HepG2 (cell line): ENCODE data around the gene HSP90AB1. TPM values are rescaled to one million over a fixed set of nuclear protein-coding genes. Genes with fewer than 3 reads are reported as not detected.

ENCODE experiments used
- AKAP8 ChIP-seq: sonication (generic); formaldehyde crosslinking; IDR thresholded peaks from 2 replicates; pipeline ENCODE4 v1.5.1; 2020; ENCODE audit warnings: mild to moderate bottlenecking, missing genetic modification reagents
- HDAC1 ChIP-seq: sonication (generic); formaldehyde crosslinking; IDR thresholded peaks from 2 replicates; pipeline ENCODE4 v1.5.1; 2020; ENCODE audit warnings: mild to moderate bottlenecking, missing genetic modification reagents
- JUNB ChIP-seq: sonication (generic); formaldehyde crosslinking; IDR thresholded peaks from 2 replicates; pipeline ENCODE4 v1.8.0; 2022; ENCODE audit warnings: missing genetic modification reagents, mild to moderate bottlenecking, borderline replicate concordance
- MEIS1 ChIP-seq: sonication (generic); formaldehyde crosslinking; IDR thresholded peaks from 2 replicates; pipeline ENCODE4 v1.9.0; 2021; ENCODE audit warnings: mild to moderate bottlenecking, missing genetic modification reagents, moderate library complexity, borderline replicate concordance
- NBN ChIP-seq: fragments of 450-650 bp; conservative IDR thresholded peaks from 2 replicates; pipeline ENCODE4 v1.6.1; 2017
- RBFOX2 ChIP-seq: fragments of 200-400 bp; formaldehyde crosslinking; IDR thresholded peaks from 2 replicates; pipeline ENCODE4 v1.6.1; 2017; ENCODE audit warnings: low read depth, mild to moderate bottlenecking, low read length
- RELA ChIP-seq: sonication (generic); formaldehyde crosslinking; IDR thresholded peaks from 2 replicates; pipeline ENCODE4 v1.4.0; 2020; ENCODE audit warnings: missing genetic modification reagents
- SMAD1 ChIP-seq: sonication (generic); formaldehyde crosslinking; IDR thresholded peaks from 2 replicates; pipeline ENCODE4 v1.4.0; 2020; ENCODE audit warnings: missing genetic modification reagents, low read depth, mild to moderate bottlenecking, borderline replicate concordance
- TEAD3 ChIP-seq: optimal IDR thresholded peaks from 2 replicates; pipeline ENCODE3; 2016; ENCODE audit warnings: borderline replicate concordance
- ZNF383 ChIP-seq: sonication (generic); formaldehyde crosslinking; IDR thresholded peaks from 2 replicates; pipeline ENCODE4 v1.4.0; 2020; ENCODE audit warnings: missing genetic modification reagents, mild to moderate bottlenecking, borderline replicate concordance
- ZNF446 ChIP-seq: sonication (generic); formaldehyde crosslinking; IDR thresholded peaks from 2 replicates; pipeline ENCODE4 v1.5.0; 2020; ENCODE audit warnings: mild to moderate bottlenecking, missing genetic modification reagents
- ZNF510 ChIP-seq: sonication (generic); formaldehyde crosslinking; IDR thresholded peaks from 2 replicates; pipeline ENCODE4 v1.4.0; 2020; ENCODE audit warnings: low read depth, mild to moderate bottlenecking, missing genetic modification reagents
- ZUFSP ChIP-seq: sonication (generic); formaldehyde crosslinking; IDR thresholded peaks from 2 replicates; pipeline ENCODE4 v1.9.0; 2021; ENCODE audit warnings: missing genetic modification reagents, mild to moderate bottlenecking, borderline replicate concordance
- polyA plus RNA-seq, 8 experiments: library from polyadenylated mRNA; depleted of rRNA in 3 of 8; stranded (reverse) in 7 of 8; unstranded in 1 of 8; fragments of >200 nt; fragmentation: Illumina TruSeq in 4 of 8; extraction: Trizol in 4 of 8; gene quantifications; 2 replicates each; pipeline versions ENCODE4 v1.2.1 to v1.2.3, GENCODE V29; 2011 to 2016; ENCODE audit warnings: low read depth in 4 of 8, missing spikeins in 1 of 8, mixed read lengths in 1 of 8; ENCODE audit not compliant: insufficient read depth in 1 of 8
- total RNA-seq, 5 experiments: library from RNA; depleted of rRNA; stranded (reverse); fragments of >200 nt; fragmentation: Illumina TruSeq; extraction: Trizol; gene quantifications; 2 replicates each; pipeline ENCODE4 v1.2.3, GENCODE V29; 2016; ENCODE audit warnings: low read depth in 1 of 5
- TF ChIP-seq, protein P1 (sequence below): IDR thresholded peaks from 2 replicates; pipeline ENCODE4 v1.6.1; 2016; ENCODE audit warnings: control low read depth
- TF ChIP-seq, protein P2 (sequence below): sonication (generic); formaldehyde crosslinking; IDR thresholded peaks from 2 replicates; pipeline ENCODE4 v1.4.0; 2020; ENCODE audit warnings: missing genetic modification reagents
- TF ChIP-seq, protein P3 (sequence below): sonication (generic); formaldehyde crosslinking; IDR thresholded peaks from 2 replicates; pipeline ENCODE4 v1.5.0; 2020; ENCODE audit warnings: mild to moderate bottlenecking, low read depth, missing genetic modification reagents, borderline replicate concordance
- TF ChIP-seq, protein P4 (sequence below): IDR thresholded peaks from 2 replicates; pipeline ENCODE4 v1.6.1; 2016; ENCODE audit warnings: low read depth, borderline replicate concordance
- TF ChIP-seq, protein P5 (sequence below): IDR thresholded peaks from 2 replicates; pipeline ENCODE4 v1.6.1; 2016; ENCODE audit warnings: mild to moderate bottlenecking

The HSP90AB1 gene
- total and polyA plus RNA-seq, 2 of the 13 experiments (the other 11 are each of a cell fraction or from before 2014, with no cell fraction given), result 1,325 to 1,472 TPM

- TF ChIP-seq, protein P1, sequence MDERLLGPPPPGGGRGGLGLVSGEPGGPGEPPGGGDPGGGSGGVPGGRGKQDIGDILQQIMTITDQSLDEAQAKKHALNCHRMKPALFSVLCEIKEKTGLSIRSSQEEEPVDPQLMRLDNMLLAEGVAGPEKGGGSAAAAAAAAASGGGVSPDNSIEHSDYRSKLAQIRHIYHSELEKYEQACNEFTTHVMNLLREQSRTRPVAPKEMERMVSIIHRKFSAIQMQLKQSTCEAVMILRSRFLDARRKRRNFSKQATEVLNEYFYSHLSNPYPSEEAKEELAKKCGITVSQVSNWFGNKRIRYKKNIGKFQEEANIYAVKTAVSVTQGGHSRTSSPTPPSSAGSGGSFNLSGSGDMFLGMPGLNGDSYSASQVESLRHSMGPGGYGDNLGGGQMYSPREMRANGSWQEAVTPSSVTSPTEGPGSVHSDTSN (CRISPR knock-in tag), result no peak
- TF ChIP-seq, protein P2, sequence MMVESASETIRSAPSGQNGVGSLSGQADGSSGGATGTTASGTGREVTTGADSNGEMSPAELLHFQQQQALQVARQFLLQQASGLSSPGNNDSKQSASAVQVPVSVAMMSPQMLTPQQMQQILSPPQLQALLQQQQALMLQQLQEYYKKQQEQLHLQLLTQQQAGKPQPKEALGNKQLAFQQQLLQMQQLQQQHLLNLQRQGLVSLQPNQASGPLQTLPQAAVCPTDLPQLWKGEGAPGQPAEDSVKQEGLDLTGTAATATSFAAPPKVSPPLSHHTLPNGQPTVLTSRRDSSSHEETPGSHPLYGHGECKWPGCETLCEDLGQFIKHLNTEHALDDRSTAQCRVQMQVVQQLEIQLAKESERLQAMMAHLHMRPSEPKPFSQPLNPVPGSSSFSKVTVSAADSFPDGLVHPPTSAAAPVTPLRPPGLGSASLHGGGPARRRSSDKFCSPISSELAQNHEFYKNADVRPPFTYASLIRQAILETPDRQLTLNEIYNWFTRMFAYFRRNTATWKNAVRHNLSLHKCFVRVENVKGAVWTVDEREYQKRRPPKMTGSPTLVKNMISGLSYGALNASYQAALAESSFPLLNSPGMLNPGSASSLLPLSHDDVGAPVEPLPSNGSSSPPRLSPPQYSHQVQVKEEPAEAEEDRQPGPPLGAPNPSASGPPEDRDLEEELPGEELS, result 0 out of 2 replicates have a peak, but pooled peaks have one; percentile 12
- TF ChIP-seq NBN (no peak), ZUFSP (CRISPR knock-in tag) (no peak), RBFOX2 (no peak), JUNB (CRISPR knock-in tag) (no peak), RELA (CRISPR knock-in tag) (no peak), ZNF446 (CRISPR knock-in tag) (no peak), AKAP8 (CRISPR knock-in tag) (no peak), HDAC1 (CRISPR knock-in tag) (peak; percentile 82), MEIS1 (CRISPR knock-in tag) (peak; percentile 41; the same call in 1 of the 2 replicates), ZNF510 (CRISPR knock-in tag) (peak; percentile 68; the same call in 1 of the 2 replicates), TEAD3 (CRISPR knock-in tag) (peak; percentile 64), ZNF383 (no peak), SMAD1 (CRISPR knock-in tag) (0 out of 2 replicates have a peak, but pooled peaks have one; percentile 16)
- TF ChIP-seq, protein P3, sequence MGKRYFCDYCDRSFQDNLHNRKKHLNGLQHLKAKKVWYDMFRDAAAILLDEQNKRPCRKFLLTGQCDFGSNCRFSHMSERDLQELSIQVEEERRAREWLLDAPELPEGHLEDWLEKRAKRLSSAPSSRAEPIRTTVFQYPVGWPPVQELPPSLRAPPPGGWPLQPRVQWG (CRISPR knock-in tag), result no peak
- TF ChIP-seq, protein P4, sequence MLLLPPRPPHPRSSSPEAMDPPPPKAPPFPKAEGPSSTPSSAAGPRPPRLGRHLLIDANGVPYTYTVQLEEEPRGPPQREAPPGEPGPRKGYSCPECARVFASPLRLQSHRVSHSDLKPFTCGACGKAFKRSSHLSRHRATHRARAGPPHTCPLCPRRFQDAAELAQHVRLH, result no peak
- TF ChIP-seq, protein P5, sequence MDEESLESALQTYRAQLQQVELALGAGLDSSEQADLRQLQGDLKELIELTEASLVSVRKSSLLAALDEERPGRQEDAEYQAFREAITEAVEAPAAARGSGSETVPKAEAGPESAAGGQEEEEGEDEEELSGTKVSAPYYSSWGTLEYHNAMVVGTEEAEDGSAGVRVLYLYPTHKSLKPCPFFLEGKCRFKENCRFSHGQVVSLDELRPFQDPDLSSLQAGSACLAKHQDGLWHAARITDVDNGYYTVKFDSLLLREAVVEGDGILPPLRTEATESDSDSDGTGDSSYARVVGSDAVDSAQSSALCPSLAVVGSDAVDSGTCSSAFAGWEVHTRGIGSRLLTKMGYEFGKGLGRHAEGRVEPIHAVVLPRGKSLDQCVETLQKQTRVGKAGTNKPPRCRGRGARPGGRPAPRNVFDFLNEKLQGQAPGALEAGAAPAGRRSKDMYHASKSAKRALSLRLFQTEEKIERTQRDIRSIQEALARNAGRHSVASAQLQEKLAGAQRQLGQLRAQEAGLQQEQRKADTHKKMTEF (CRISPR knock-in tag), result no peak
These were observed 9.7 kb upstream of the HSP90AB1 start (continued) for GRCh38 chr6:44237021-44237812.
